Keratinocyte (primary cell): ENCODE measurements around the gene CEBPG. TPM values are rescaled to one million over a fixed set of nuclear protein-coding genes. Genes with fewer than 3 reads are reported as not detected.
A peak's percentile ranks its signal among the peaks of the same experiment; 100 is the strongest.

Experiments
- DNase-seq: peaks from one replicate; pipeline ENCODE4 v3.0.0-alpha.2; 2011; ENCODE audit warnings: low read depth, missing footprints, low spot score
- FAIRE-seq: peaks from 2 replicates; lab custom pipeline; 2011; peaks lifted over from hg19 to GRCh38; lab: Jason Lieb, UNC
- H2AFZ ChIP-seq: 2 replicates; pipeline ENCODE4 v1.6.0; 2012; ENCODE audit warnings: low read length, control low read depth, inconsistent platforms; ENCODE audit not compliant: control insufficient read depth
- H3K27ac ChIP-seq: 2 replicates; pipeline ENCODE4 v1.5.1; 2011; ENCODE audit warnings: low read length; ENCODE audit not compliant: control insufficient read depth, insufficient read depth
- H3K27me3 ChIP-seq: 3 replicates; pipeline ENCODE4 v1.6.0; 2011; ENCODE audit warnings: low read length; ENCODE audit not compliant: control insufficient read depth, insufficient read depth; ENCODE audit errors: extremely low read depth
- H3K36me3 ChIP-seq, 2 experiments: 2 replicates in 1 of 2; 3 replicates in 1 of 2; pipeline ENCODE4 v1.5.1; 2011; ENCODE audit warnings: low read length in 2 of 2, mild to moderate bottlenecking in 1 of 2; ENCODE audit not compliant: control insufficient read depth in 2 of 2, insufficient read depth in 2 of 2; ENCODE audit errors: extremely low read depth in 1 of 2
- H3K4me1 ChIP-seq: 3 replicates; pipeline ENCODE4 v1.5.1; 2011; ENCODE audit warnings: low read length; ENCODE audit not compliant: control insufficient read depth, insufficient read depth; ENCODE audit errors: extremely low read depth
- H3K4me2 ChIP-seq: 3 replicates; pipeline ENCODE4 v1.6.0; 2011; ENCODE audit warnings: low read depth, low read length; ENCODE audit not compliant: control insufficient read depth, insufficient read depth; ENCODE audit errors: extremely low read depth
- H3K4me3 ChIP-seq, 3 experiments: fragments of 200-600 bp in 1 of 3; sonication (generic) in 1 of 3; 2 replicates in 2 of 3; 3 replicates in 1 of 3; pipeline ENCODE4 v1.5.1; 2011 to 2016; ENCODE audit warnings: low read length in 3 of 3, mild to moderate bottlenecking in 3 of 3, control low read depth in 2 of 3, inconsistent platforms in 1 of 3, low read depth in 1 of 3, mixed read lengths in 1 of 3, mixed run types in 1 of 3, moderate library complexity in 1 of 3; ENCODE audit not compliant: control insufficient read depth in 2 of 3, insufficient read depth in 2 of 3; ENCODE audit errors: extremely low read depth in 1 of 3
- H3K79me2 ChIP-seq: 2 replicates; pipeline ENCODE4 v1.6.0; 2012; ENCODE audit warnings: low read length; ENCODE audit not compliant: control insufficient read depth, insufficient read depth
- H3K9ac ChIP-seq: 3 replicates; pipeline ENCODE4 v1.6.0; 2011; ENCODE audit warnings: low read length; ENCODE audit not compliant: control insufficient read depth, insufficient read depth; ENCODE audit errors: extremely low read depth
- H3K9me1 ChIP-seq: 3 replicates; pipeline ENCODE4 v1.6.0; 2011; ENCODE audit warnings: low read length; ENCODE audit not compliant: control insufficient read depth, insufficient read depth; ENCODE audit errors: extremely low read depth
- H3K9me3 ChIP-seq: 2 replicates; pipeline ENCODE4 v1.5.1; 2012; ENCODE audit warnings: low read depth, low read length; ENCODE audit not compliant: control insufficient read depth
- H4K20me1 ChIP-seq: 3 replicates; pipeline ENCODE4 v1.6.0; 2011; ENCODE audit warnings: low read length; ENCODE audit not compliant: control insufficient read depth, insufficient read depth; ENCODE audit errors: extremely low read depth
- CTCF ChIP-seq, 3 experiments: IDR thresholded peaks in 1 of 3; conservative IDR thresholded peaks in 1 of 3; optimal IDR thresholded peaks in 1 of 3; 2 replicates in 2 of 3; 3 replicates in 1 of 3; pipeline versions ENCODE3 to v1.5.1; 2011; ENCODE audit warnings: low read length in 3 of 3, mild to moderate bottlenecking in 3 of 3, moderate library complexity in 2 of 3, control low read depth in 1 of 3, inconsistent platforms in 1 of 3; ENCODE audit not compliant: insufficient read depth in 2 of 3; ENCODE audit errors: extremely low read depth in 1 of 3
- EZH2 ChIP-seq: IDR thresholded peaks from one replicate; pipeline ENCODE4 v1.6.1; 2012; ENCODE audit warnings: inconsistent platforms, mild to moderate bottlenecking, low read length, moderate library complexity
- dilution Hi-C: fragments of 300-500 bp; cut with MboI; formaldehyde crosslinking; loops from one replicate; pipeline ENCODE4 v1.7.0; 2020; ENCODE audit warnings: low sequenced_read_pairs; ENCODE audit not compliant: extremely low pct_ligation_motif_present
- polyA plus RNA-seq, 5 experiments: library from polyadenylated mRNA; depleted of rRNA in 3 of 5; stranded (reverse) in 3 of 5; stranded (forward) in 1 of 5; unstranded in 1 of 5; fragments of >200 nt; gene quantifications; 1 replicate in 1 of 5; 2 replicates in 3 of 5; 3 replicates in 1 of 5; pipeline versions ENCODE4 v1.2.1 to v1.2.3, GENCODE V29; 2011 to 2012; ENCODE audit warnings: missing spikeins in 2 of 5, low read depth in 1 of 5, low replicate concordance in 1 of 5

CEBPG gene
- polyA plus RNA-seq, 1 donor (not counting 4 experiments of a cell fraction or from before 2014, with no cell fraction given): 31.9 TPM

- DNase-seq (no peak), FAIRE-seq (no peak)
- Histone ChIP-seq H3K4me1 (no peaks in the 10 kb centered on the region), H3K9ac (no peak overlapping the region), H2AFZ (peak overlapping the region; percentile 27), H3K4me3 (no peak overlapping the region), H3K27ac (no peak overlapping the region), H3K9me1 (no peaks in the 10 kb centered on the region), H3K79me2 (no peaks in the 10 kb centered on the region), H4K20me1 (no peaks in the 10 kb centered on the region), H3K27me3 (no peaks in the 10 kb centered on the region), H3K36me3 (no peaks in the 10 kb centered on the region), H3K9me3 (peaks cover 3% of the 10 kb centered on the region), H3K4me2 (no peak overlapping the region)
- dilution Hi-C loops: no loop called here
- TF ChIP-seq CTCF (optimal IDR thresholded peaks at IDR 0.05 in 1 of 3, IDR thresholded peaks at IDR 0.05 in 1 of 3, conservative IDR thresholded peaks at IDR 0.05 in 1 of 3; ENCODE audit: extremely low read depth in 1 of 3, insufficient read depth in 2 of 3, low read length in 3 of 3) (no peak), EZH2 (no peak)
Measured at GRCh38 chr19:33325920-33326319, 47.6 kb upstream of the CEBPG start.

GRCh38 chr19:33329060-33329459 is 44.4 kb upstream of the CEBPG start:
- no peaks in the 10 kb centered on the region for H3K79me2 ChIP-seq
- no peaks in the 10 kb centered on the region for H3K36me3 ChIP-seq
- no peak overlapping the region for H2AFZ ChIP-seq
- TF ChIP-seq CTCF (optimal IDR thresholded peaks at IDR 0.05 in 1 of 3, IDR thresholded peaks at IDR 0.05 in 1 of 3, conservative IDR thresholded peaks at IDR 0.05 in 1 of 3; ENCODE audit: extremely low read depth in 1 of 3, insufficient read depth in 2 of 3, low read length in 3 of 3) (no peak), EZH2 (no peak)
- no peak overlapping the region for H3K4me3 ChIP-seq
- H3K9me3 ChIP-seq: peaks cover 3% of the 10 kb centered on the region
- no peaks in the 10 kb centered on the region for H3K27me3 ChIP-seq
- no peaks in the 10 kb centered on the region for H3K9me1 ChIP-seq
- no peak overlapping the region for H3K27ac ChIP-seq
- DNase-seq (no peak), FAIRE-seq (no peak)
- no peak overlapping the region for H3K9ac ChIP-seq
- dilution Hi-C loops: no loop called here
- no peaks in the 10 kb centered on the region for H4K20me1 ChIP-seq
- H3K4me2 ChIP-seq: no peak overlapping the region
- no peaks in the 10 kb centered on the region for H3K4me1 ChIP-seq
